Keratinocyte (primary cell): ENCODE data around the gene CHCHD2. TPM values are rescaled to one million over a fixed set of nuclear protein-coding genes. Genes with fewer than 3 reads are reported as not detected.

Experiments
- DNase-seq: peaks from one replicate; pipeline ENCODE4 v3.0.0-alpha.2; 2011; ENCODE audit warnings: low read depth, missing footprints, low spot score
- FAIRE-seq: peaks from 2 replicates; lab custom pipeline; 2011; peaks lifted over from hg19 to GRCh38; lab: Jason Lieb, UNC
- H2AFZ ChIP-seq: 2 replicates; pipeline ENCODE4 v1.6.0; 2012; ENCODE audit warnings: low read length, control low read depth, inconsistent platforms; ENCODE audit not compliant: control insufficient read depth
- H3K27ac ChIP-seq: 2 replicates; pipeline ENCODE4 v1.5.1; 2011; ENCODE audit warnings: low read length; ENCODE audit not compliant: control insufficient read depth, insufficient read depth
- H3K27me3 ChIP-seq: 3 replicates; pipeline ENCODE4 v1.6.0; 2011; ENCODE audit warnings: low read length; ENCODE audit not compliant: control insufficient read depth, insufficient read depth; ENCODE audit errors: extremely low read depth
- H3K36me3 ChIP-seq, 2 experiments: 2 replicates in 1 of 2; 3 replicates in 1 of 2; pipeline ENCODE4 v1.5.1; 2011; ENCODE audit warnings: low read length in 2 of 2, mild to moderate bottlenecking in 1 of 2; ENCODE audit not compliant: control insufficient read depth in 2 of 2, insufficient read depth in 2 of 2; ENCODE audit errors: extremely low read depth in 1 of 2
- H3K4me1 ChIP-seq: 3 replicates; pipeline ENCODE4 v1.5.1; 2011; ENCODE audit warnings: low read length; ENCODE audit not compliant: control insufficient read depth, insufficient read depth; ENCODE audit errors: extremely low read depth
- H3K4me2 ChIP-seq: 3 replicates; pipeline ENCODE4 v1.6.0; 2011; ENCODE audit warnings: low read depth, low read length; ENCODE audit not compliant: control insufficient read depth, insufficient read depth; ENCODE audit errors: extremely low read depth
- H3K4me3 ChIP-seq, 3 experiments: fragments of 200-600 bp in 1 of 3; sonication (generic) in 1 of 3; 2 replicates in 2 of 3; 3 replicates in 1 of 3; pipeline ENCODE4 v1.5.1; 2011 to 2016; ENCODE audit warnings: low read length in 3 of 3, mild to moderate bottlenecking in 3 of 3, control low read depth in 2 of 3, inconsistent platforms in 1 of 3, low read depth in 1 of 3, mixed read lengths in 1 of 3, mixed run types in 1 of 3, moderate library complexity in 1 of 3; ENCODE audit not compliant: control insufficient read depth in 2 of 3, insufficient read depth in 2 of 3; ENCODE audit errors: extremely low read depth in 1 of 3
- H3K79me2 ChIP-seq: 2 replicates; pipeline ENCODE4 v1.6.0; 2012; ENCODE audit warnings: low read length; ENCODE audit not compliant: control insufficient read depth, insufficient read depth
- H3K9ac ChIP-seq: 3 replicates; pipeline ENCODE4 v1.6.0; 2011; ENCODE audit warnings: low read length; ENCODE audit not compliant: control insufficient read depth, insufficient read depth; ENCODE audit errors: extremely low read depth
- H3K9me1 ChIP-seq: 3 replicates; pipeline ENCODE4 v1.6.0; 2011; ENCODE audit warnings: low read length; ENCODE audit not compliant: control insufficient read depth, insufficient read depth; ENCODE audit errors: extremely low read depth
- H3K9me3 ChIP-seq: 2 replicates; pipeline ENCODE4 v1.5.1; 2012; ENCODE audit warnings: low read depth, low read length; ENCODE audit not compliant: control insufficient read depth
- H4K20me1 ChIP-seq: 3 replicates; pipeline ENCODE4 v1.6.0; 2011; ENCODE audit warnings: low read length; ENCODE audit not compliant: control insufficient read depth, insufficient read depth; ENCODE audit errors: extremely low read depth
- EZH2 ChIP-seq: IDR thresholded peaks from one replicate; pipeline ENCODE4 v1.6.1; 2012; ENCODE audit warnings: inconsistent platforms, mild to moderate bottlenecking, low read length, moderate library complexity
- dilution Hi-C: fragments of 300-500 bp; cut with MboI; formaldehyde crosslinking; loops from one replicate; pipeline ENCODE4 v1.7.0; 2020; ENCODE audit warnings: low sequenced_read_pairs; ENCODE audit not compliant: extremely low pct_ligation_motif_present
- polyA plus RNA-seq, 5 experiments: library from polyadenylated mRNA; depleted of rRNA in 3 of 5; stranded (reverse) in 3 of 5; stranded (forward) in 1 of 5; unstranded in 1 of 5; fragments of >200 nt; gene quantifications; 1 replicate in 1 of 5; 2 replicates in 3 of 5; 3 replicates in 1 of 5; pipeline versions ENCODE4 v1.2.1 to v1.2.3, GENCODE V29; 2011 to 2012; ENCODE audit warnings: missing spikeins in 2 of 5, low read depth in 1 of 5, low replicate concordance in 1 of 5
- TF ChIP-seq, protein P1 (sequence below), 3 experiments: IDR thresholded peaks in 1 of 3; conservative IDR thresholded peaks in 1 of 3; optimal IDR thresholded peaks in 1 of 3; 2 replicates in 2 of 3; 3 replicates in 1 of 3; pipeline versions ENCODE3 to v1.5.1; 2011; ENCODE audit warnings: low read length in 3 of 3, mild to moderate bottlenecking in 3 of 3, moderate library complexity in 2 of 3, control low read depth in 1 of 3, inconsistent platforms in 1 of 3; ENCODE audit not compliant: insufficient read depth in 2 of 3; ENCODE audit errors: extremely low read depth in 1 of 3

CHCHD2 gene
- polyA plus RNA-seq, 1 donor (not counting 4 experiments of a cell fraction or from before 2014, with no cell fraction given) = 420 TPM

DNA sequence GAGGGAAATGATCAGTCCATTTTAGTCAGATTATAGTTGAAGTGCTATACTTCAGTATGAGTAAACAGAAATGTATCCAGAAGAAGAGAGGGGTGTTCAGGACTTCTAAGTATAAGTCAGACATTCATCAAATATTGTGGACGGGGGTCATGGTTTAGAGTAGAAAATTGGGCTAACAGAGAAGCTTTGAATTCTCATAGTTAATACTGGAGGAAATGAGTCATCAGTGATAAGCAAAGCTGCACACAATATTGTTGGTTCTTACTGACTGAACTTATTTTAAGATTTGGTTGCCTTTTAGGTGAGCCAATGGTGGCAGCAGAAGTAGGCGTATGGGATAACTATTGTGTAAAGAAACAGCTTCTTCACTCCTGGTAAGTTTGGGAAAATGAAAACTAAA lies 43.9 kb downstream of the CHCHD2 start:
- Histone ChIP-seq H3K9ac (no peak overlapping the region), H3K9me3 (no peaks in the 10 kb centered on the region), H4K20me1 (peaks cover 6% of the 10 kb centered on the region), H3K4me1 (peaks cover 28% of the 10 kb centered on the region), H3K27me3 (no peaks in the 10 kb centered on the region), H3K79me2 (peaks cover 33% of the 10 kb centered on the region), H3K9me1 (peaks cover 2% of the 10 kb centered on the region), H3K27ac (peak overlapping the region; percentile 29), H3K4me2 (no peak overlapping the region), H2AFZ (no peak overlapping the region), H3K4me3 (no peak overlapping the region), H3K36me3 (peaks cover 11 to 40% of the 10 kb centered on the region in 2 experiments)
- FAIRE-seq = no peak
- no peak for DNase-seq
- TF ChIP-seq EZH2 = no peak
- TF ChIP-seq, protein P1, sequence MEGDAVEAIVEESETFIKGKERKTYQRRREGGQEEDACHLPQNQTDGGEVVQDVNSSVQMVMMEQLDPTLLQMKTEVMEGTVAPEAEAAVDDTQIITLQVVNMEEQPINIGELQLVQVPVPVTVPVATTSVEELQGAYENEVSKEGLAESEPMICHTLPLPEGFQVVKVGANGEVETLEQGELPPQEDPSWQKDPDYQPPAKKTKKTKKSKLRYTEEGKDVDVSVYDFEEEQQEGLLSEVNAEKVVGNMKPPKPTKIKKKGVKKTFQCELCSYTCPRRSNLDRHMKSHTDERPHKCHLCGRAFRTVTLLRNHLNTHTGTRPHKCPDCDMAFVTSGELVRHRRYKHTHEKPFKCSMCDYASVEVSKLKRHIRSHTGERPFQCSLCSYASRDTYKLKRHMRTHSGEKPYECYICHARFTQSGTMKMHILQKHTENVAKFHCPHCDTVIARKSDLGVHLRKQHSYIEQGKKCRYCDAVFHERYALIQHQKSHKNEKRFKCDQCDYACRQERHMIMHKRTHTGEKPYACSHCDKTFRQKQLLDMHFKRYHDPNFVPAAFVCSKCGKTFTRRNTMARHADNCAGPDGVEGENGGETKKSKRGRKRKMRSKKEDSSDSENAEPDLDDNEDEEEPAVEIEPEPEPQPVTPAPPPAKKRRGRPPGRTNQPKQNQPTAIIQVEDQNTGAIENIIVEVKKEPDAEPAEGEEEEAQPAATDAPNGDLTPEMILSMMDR (optimal IDR thresholded peaks at IDR 0.05 in 1 of 3, IDR thresholded peaks at IDR 0.05 in 1 of 3, conservative IDR thresholded peaks at IDR 0.05 in 1 of 3; ENCODE audit: extremely low read depth in 1 of 3, insufficient read depth in 2 of 3, low read length in 3 of 3) = no peak
- dilution Hi-C loops = no loop called here

DNA sequence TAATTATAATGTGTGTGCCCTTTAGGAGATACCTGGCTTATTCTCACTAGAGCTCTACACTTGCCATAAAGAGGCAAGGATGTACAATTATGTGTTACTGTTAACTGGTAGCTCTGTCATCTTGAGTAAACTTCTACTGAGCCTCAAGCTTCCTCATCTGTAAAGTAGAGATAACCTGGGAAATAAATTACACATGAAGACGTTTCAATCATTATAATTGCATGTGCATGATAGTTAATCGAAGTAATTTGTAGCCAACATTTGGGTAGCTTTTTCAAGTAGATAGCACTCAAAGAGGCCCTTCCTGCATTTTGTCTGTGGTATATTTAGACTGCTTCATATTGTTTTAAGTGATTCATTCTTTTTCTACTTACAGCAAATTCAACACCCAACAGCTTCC lies 52.3 kb downstream of the CHCHD2 start:
- H3K79me2 ChIP-seq = peaks cover 80% of the 10 kb centered on the region
- dilution Hi-C loops = no loop called here
- no peaks in the 10 kb centered on the region for H3K27me3 ChIP-seq
- H3K9me3 ChIP-seq = no peaks in the 10 kb centered on the region
- H3K4me3 ChIP-seq = no peak overlapping the region
- H3K4me2 ChIP-seq = no peak overlapping the region
- peaks cover 27% of the 10 kb centered on the region for H3K4me1 ChIP-seq
- peaks cover 18 to 19% of the 10 kb centered on the region in 2 experiments for H3K36me3 ChIP-seq
- H3K27ac ChIP-seq = no peak overlapping the region
- H4K20me1 ChIP-seq = no peaks in the 10 kb centered on the region
- TF ChIP-seq EZH2 = no peak
- TF ChIP-seq, protein P1 (optimal IDR thresholded peaks at IDR 0.05 in 1 of 3, IDR thresholded peaks at IDR 0.05 in 1 of 3, conservative IDR thresholded peaks at IDR 0.05 in 1 of 3; ENCODE audit: extremely low read depth in 1 of 3, insufficient read depth in 2 of 3, low read length in 3 of 3) = no peak
- H2AFZ ChIP-seq = no peak overlapping the region
- H3K9ac ChIP-seq = no peak overlapping the region
- no peak for FAIRE-seq
- H3K9me1 ChIP-seq = no peaks in the 10 kb centered on the region
- DNase-seq = no peak
